Measurements from ENCODE around the gene MCF2L.

Gene MCF2L

GRCh38 chr13:113090415-113090770 lies 121.4 kb downstream of the MCF2L start:
- H3K9me3 ChIP-seq (ENCODE audit: severe bottlenecking): no peaks in the 10 kb centered on the region
- no peak overlapping the region for H3K4me3 ChIP-seq (ENCODE audit: low read depth, low read length)
- H3K27ac ChIP-seq: no peak overlapping the region
- no peak for DNase-seq
- H3K27me3 ChIP-seq (ENCODE audit: insufficient read depth, low read depth, severe bottlenecking): no peaks in the 10 kb centered on the region
- peaks cover 55% of the 10 kb centered on the region for H3K36me3 ChIP-seq
- no peak for TF ChIP-seq CTCF (IDR thresholded peaks at IDR 0.05; ENCODE audit: low read depth, low read length)

GRCh38 chr13:113090806-113091205 lies 121.8 kb downstream of the MCF2L start:
- Histone ChIP-seq H3K27me3 (ENCODE audit: insufficient read depth, low read depth, severe bottlenecking) (no peaks in the 10 kb centered on the region), H3K27ac (no peak overlapping the region), H3K9me3 (ENCODE audit: severe bottlenecking) (no peaks in the 10 kb centered on the region), H3K36me3 (peaks cover 55% of the 10 kb centered on the region), H3K4me3 (ENCODE audit: low read depth, low read length) (no peak overlapping the region)
- DNase-seq: no peak
- no peak for TF ChIP-seq CTCF (IDR thresholded peaks at IDR 0.05; ENCODE audit: low read depth, low read length)

GRCh38 chr13:113091211-113091771 lies 122.3 kb downstream of the MCF2L start:
- no peak for DNase-seq
- Histone ChIP-seq H3K9me3 (ENCODE audit: severe bottlenecking) (no peaks in the 10 kb centered on the region), H3K27me3 (ENCODE audit: insufficient read depth, low read depth, severe bottlenecking) (no peaks in the 10 kb centered on the region), H3K36me3 (peaks cover 51% of the 10 kb centered on the region), H3K27ac (no peak overlapping the region), H3K4me3 (ENCODE audit: low read depth, low read length) (no peak overlapping the region)
- TF ChIP-seq CTCF (IDR thresholded peaks at IDR 0.05; ENCODE audit: low read depth, low read length): no peak

- no peaks in the 10 kb centered on the region for H3K9me3 ChIP-seq (ENCODE audit: severe bottlenecking)
- H3K4me3 ChIP-seq (ENCODE audit: low read depth, low read length): no peak overlapping the region
- DNase-seq: no peak
- H3K27ac ChIP-seq: no peak overlapping the region
- TF ChIP-seq CTCF (IDR thresholded peaks at IDR 0.05; ENCODE audit: low read depth, low read length): no peak
- no peaks in the 10 kb centered on the region for H3K27me3 ChIP-seq (ENCODE audit: insufficient read depth, low read depth, severe bottlenecking)
- peaks cover 44% of the 10 kb centered on the region for H3K36me3 ChIP-seq
Measured at GRCh38 chr13:113091891-113092775, 123.1 kb downstream of the MCF2L start.

GRCh38 chr13:113092776-113093579 lies 124.0 kb downstream of the MCF2L start:
- DNase-seq: no peak

More at GRCh38 chr13:113092776-113093579, 124.0 kb downstream of the MCF2L start:
- H3K27ac ChIP-seq: no peak overlapping the region
- no peak overlapping the region for H3K4me3 ChIP-seq (ENCODE audit: low read depth, low read length)
- H3K9me3 ChIP-seq (ENCODE audit: severe bottlenecking): no peaks in the 10 kb centered on the region
- TF ChIP-seq CTCF (IDR thresholded peaks at IDR 0.05; ENCODE audit: low read depth, low read length): no peak
- peaks cover 40% of the 10 kb centered on the region for H3K36me3 ChIP-seq
- H3K27me3 ChIP-seq (ENCODE audit: insufficient read depth, low read depth, severe bottlenecking): no peaks in the 10 kb centered on the region
